Spleen (tissue), 11 donors: Measurements from ENCODE around the gene SUPT6H. TPM values are rescaled to one million over a fixed set of nuclear protein-coding genes. Genes with fewer than 3 reads are reported as not detected.
A peak's percentile ranks its signal among the peaks of the same experiment; 100 is the strongest.
"Not testable (repeated sequence)": the region's sequence is repeated elsewhere in the genome, so short reads cannot be mapped to it uniquely, and the experiment has no call there.

ENCODE experiments used
- DNase-seq: peaks from one replicate; pipeline ENCODE4 v3.0.0-alpha.2; 2020
- H3K27ac ChIP-seq, 8 donors: fragments of 200-600 bp; sonication (generic) in 7 of 8; 1 replicate in 4 of 8; 2 replicates in 4 of 8; pipeline versions ENCODE4 v1.5.0 to v1.8.0; 2016 to 2021; ENCODE audit warnings: inconsistent platforms in 4 of 8, mild to moderate bottlenecking in 4 of 8, moderate library complexity in 1 of 8
- H3K27me3 ChIP-seq, 7 donors: fragments of 200-600 bp; sonication (generic) in 6 of 7; replicated peaks in 1 of 7; 1 replicate in 4 of 7; 2 replicates in 3 of 7; pipeline versions ENCODE4 v1.5.0 to v1.8.0; 2016 to 2021; ENCODE audit warnings: inconsistent platforms in 3 of 7, mild to moderate bottlenecking in 1 of 7
- H3K36me3 ChIP-seq, 6 donors: fragments of 200-600 bp; sonication (generic) in 5 of 6; 1 replicate in 4 of 6; 2 replicates in 2 of 6; pipeline versions ENCODE4 v1.5.0 to v1.8.0; 2016 to 2021; ENCODE audit warnings: inconsistent platforms in 2 of 6
- H3K4me1 ChIP-seq, 6 donors: fragments of 200-600 bp; sonication (generic) in 5 of 6; 1 replicate in 3 of 6; 2 replicates in 3 of 6; pipeline versions ENCODE4 v1.5.0 to v1.8.0; 2016 to 2021; ENCODE audit warnings: inconsistent platforms in 3 of 6
- H3K4me3 ChIP-seq, 8 donors: fragments of 200-600 bp; sonication (generic) in 7 of 8; 1 replicate in 4 of 8; 2 replicates in 4 of 8; pipeline versions ENCODE4 v1.5.0 to v1.8.0; 2016 to 2021; ENCODE audit warnings: inconsistent platforms in 4 of 8, mild to moderate bottlenecking in 4 of 8, moderate library complexity in 2 of 8
- H3K9me3 ChIP-seq, 8 donors: fragments of 200-600 bp; sonication (generic) in 7 of 8; 1 replicate in 4 of 8; 2 replicates in 4 of 8; pipeline versions ENCODE4 v1.5.0 to v1.8.0; 2016 to 2021; ENCODE audit warnings: inconsistent platforms in 4 of 8
- POLR2A ChIP-seq, 3 donors: fragments of 450-650 bp; IDR thresholded peaks; one replicate each; pipeline ENCODE4 v1.5.1; 2017; ENCODE audit warnings: antibody characterized with exemption in 3 of 3, mild to moderate bottlenecking in 1 of 3
- POLR2AphosphoS5 ChIP-seq, 3 donors: sonication (generic); formaldehyde crosslinking; IDR thresholded peaks; one replicate each; pipeline ENCODE4 v1.5.1; 2017; ENCODE audit warnings: antibody characterized with exemption in 3 of 3
- WGBS, 5 donors: extraction: QIAGEN DNeasy Blood & Tissue Kit in 3 of 5; methylation state at CpG; one replicate each; pipeline versions ENCODE4 v1.1.5 to v1.1.7; 2013 to 2018; 5-methylcytosine and 5-hydroxymethylcytosine counted together
- intact Hi-C: fragments of 100-400 bp; cut with DNase I; formaldehyde crosslinking; loops from one replicate; pipeline ENCODE4 v1.15.0; 2023; ENCODE audit warnings: low total_unique reads
- polyA plus RNA-seq, 3 donors: library from polyadenylated mRNA; stranded (reverse); fragments of 200-250 nt; gene quantifications; one replicate each; pipeline ENCODE4 v1.2.1, GENCODE V29; 2013
- total RNA-seq, 7 donors: library from RNA; depleted of rRNA in 3 of 7; stranded (reverse); fragments of >200 nt in 3 of 7; fragmentation: NEBNext Ultra II Directional in 4 of 7; extraction: Animal tissue kit (Norgen Biotek cat#: 25700) in 4 of 7; gene quantifications; one replicate each; pipeline versions ENCODE4 v1.1.0 to v1.2.1, GENCODE V29; 2016 to 2021
- TF ChIP-seq, protein P1 (sequence below), 11 experiments: fragments of 200-600 bp in 7 of 11; fragments of 450-650 bp in 4 of 11; sonication (generic) in 4 of 11; IDR thresholded peaks in 8 of 11; conservative IDR thresholded peaks in 3 of 11; 1 replicate in 7 of 11; 2 replicates in 4 of 11; pipeline versions ENCODE4 v1.4.0 to v1.8.0; 2016 to 2021; ENCODE audit warnings: antibody characterized with exemption in 11 of 11, inconsistent platforms in 4 of 11, mild to moderate bottlenecking in 1 of 11
- donor health status: healthy with polysubstance abuse.
- donor health status: DM: no; HTN: no; CAD: no; lungs with moderate emphysema.
- donor health status: DM: no; HTN: no; CAD: no.
- donor health status: Bipolar disorder and iron deficiency.
- donor health status: healthy.
- donor health status: DM: no; HTN: no; CAD: no.
- donor health status: DM: yes; HTN: yes; CAD: no.

Gene SUPT6H
- total and polyA plus RNA-seq, 10 donors, result 11.6 to 91.2 (median 71.9) TPM

DNA sequence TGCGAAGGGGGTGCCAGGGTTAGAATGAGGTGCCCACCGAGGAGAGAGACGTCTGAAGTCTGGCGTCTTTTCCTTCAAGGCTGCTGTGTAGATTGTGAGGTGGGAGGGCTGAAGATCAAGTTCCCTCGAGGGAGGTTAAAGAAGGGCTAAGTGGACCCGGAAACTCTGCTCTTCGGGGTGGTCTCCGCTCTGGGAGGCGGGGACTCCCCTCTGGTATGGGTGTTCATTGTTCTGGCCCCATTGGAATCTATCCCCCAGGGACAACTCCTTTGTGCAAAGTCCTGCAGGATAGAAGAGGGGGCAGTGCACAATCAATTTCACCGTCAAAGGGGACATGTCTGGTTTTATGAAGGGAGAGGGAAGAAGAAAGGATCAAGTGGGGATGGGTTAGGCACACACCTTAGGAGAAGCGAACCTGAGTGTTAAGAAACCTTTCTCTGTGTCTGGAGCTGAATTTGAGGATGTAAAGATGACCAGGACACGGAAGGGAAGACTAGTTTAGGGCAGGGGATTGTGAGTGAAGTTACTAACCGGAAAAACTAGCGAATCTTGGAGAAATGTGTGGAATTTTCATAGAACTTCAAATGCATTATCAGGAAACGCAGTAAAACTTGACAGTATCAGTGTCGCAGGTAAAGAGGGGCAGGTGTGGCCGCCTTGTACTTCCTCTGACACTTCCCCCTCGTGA is 56.5 kb downstream of the SUPT6H start:
- TF ChIP-seq POLR2AphosphoS5 (IDR thresholded peaks at IDR 0.05) (no peak), POLR2A (IDR thresholded peaks at IDR 0.05) (no peak)
- TF ChIP-seq, protein P1, sequence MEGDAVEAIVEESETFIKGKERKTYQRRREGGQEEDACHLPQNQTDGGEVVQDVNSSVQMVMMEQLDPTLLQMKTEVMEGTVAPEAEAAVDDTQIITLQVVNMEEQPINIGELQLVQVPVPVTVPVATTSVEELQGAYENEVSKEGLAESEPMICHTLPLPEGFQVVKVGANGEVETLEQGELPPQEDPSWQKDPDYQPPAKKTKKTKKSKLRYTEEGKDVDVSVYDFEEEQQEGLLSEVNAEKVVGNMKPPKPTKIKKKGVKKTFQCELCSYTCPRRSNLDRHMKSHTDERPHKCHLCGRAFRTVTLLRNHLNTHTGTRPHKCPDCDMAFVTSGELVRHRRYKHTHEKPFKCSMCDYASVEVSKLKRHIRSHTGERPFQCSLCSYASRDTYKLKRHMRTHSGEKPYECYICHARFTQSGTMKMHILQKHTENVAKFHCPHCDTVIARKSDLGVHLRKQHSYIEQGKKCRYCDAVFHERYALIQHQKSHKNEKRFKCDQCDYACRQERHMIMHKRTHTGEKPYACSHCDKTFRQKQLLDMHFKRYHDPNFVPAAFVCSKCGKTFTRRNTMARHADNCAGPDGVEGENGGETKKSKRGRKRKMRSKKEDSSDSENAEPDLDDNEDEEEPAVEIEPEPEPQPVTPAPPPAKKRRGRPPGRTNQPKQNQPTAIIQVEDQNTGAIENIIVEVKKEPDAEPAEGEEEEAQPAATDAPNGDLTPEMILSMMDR (IDR thresholded peaks at IDR 0.05 in 8 of 11, conservative IDR thresholded peaks at IDR 0.05 in 3 of 11), result no peak
- Histone ChIP-seq H3K36me3 (peaks cover 0 to 48% (median 30%) of the 10 kb centered on the region in 6 donors), H3K27me3 (peaks cover 0 to 18% (median 11%) of the 10 kb centered on the region in 7 donors), H3K4me3 (peak overlapping the region in 5 of 8 donors; percentile 31 to 88 (median 46)), H3K27ac (peak overlapping the region; percentile 62 to 92 (median 89)), H3K9me3 (no peaks in the 10 kb centered on the region), H3K4me1 (peaks cover 38 to 73% (median 65%) of the 10 kb centered on the region in 6 donors)
- intact Hi-C loops, result no loop called here
- DNase-seq, result no peak
- WGBS, 5 donors, result 44 to 51% (median 48%) methylated on average over 18 of the region's 18 CpGs

DNA sequence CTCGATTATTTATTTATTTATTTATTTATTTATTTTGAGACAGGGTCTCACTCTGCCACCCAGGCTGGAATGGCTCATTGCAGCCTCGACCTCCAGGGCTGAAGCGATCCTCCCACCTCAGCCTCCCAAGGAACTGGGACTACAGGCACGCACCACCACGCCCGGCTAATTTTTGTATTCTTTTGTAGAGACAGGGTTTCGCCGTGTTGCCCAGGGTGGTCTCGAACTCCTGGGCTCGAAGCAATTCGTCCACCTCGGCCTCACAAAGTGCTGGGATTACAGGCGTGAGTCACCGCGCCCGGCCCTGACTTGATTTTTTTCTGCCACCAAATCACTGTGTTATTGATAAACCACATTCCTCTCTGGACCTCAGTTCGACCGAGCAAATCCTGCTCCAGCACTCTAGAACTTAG is 57.0 kb downstream of the SUPT6H start:
- DNase-seq, result peak; percentile 85
- Histone ChIP-seq H3K27ac (peak overlapping the region; percentile 62 to 92 (median 89)), H3K36me3 (peaks cover 0 to 49% (median 35%) of the 10 kb centered on the region in 6 donors), H3K27me3 (peaks cover 0 to 18% (median 11%) of the 10 kb centered on the region in 7 donors), H3K4me3 (peak overlapping the region; percentile 10 to 99 (median 91)), H3K9me3 (no peaks in the 10 kb centered on the region), H3K4me1 (peaks cover 38 to 78% (median 69%) of the 10 kb centered on the region in 6 donors)
- intact Hi-C loops, result no loop called here
- WGBS, 5 donors, result 37 to 44% (median 40%) methylated on average over 18 of the region's 18 CpGs
- TF ChIP-seq, protein P1 (IDR thresholded peaks at IDR 0.05 in 8 of 11, conservative IDR thresholded peaks at IDR 0.05 in 3 of 11), result no peak
- TF ChIP-seq POLR2A (IDR thresholded peaks at IDR 0.05) (no peak), POLR2AphosphoS5 (IDR thresholded peaks at IDR 0.05) (no peak)

DNA sequence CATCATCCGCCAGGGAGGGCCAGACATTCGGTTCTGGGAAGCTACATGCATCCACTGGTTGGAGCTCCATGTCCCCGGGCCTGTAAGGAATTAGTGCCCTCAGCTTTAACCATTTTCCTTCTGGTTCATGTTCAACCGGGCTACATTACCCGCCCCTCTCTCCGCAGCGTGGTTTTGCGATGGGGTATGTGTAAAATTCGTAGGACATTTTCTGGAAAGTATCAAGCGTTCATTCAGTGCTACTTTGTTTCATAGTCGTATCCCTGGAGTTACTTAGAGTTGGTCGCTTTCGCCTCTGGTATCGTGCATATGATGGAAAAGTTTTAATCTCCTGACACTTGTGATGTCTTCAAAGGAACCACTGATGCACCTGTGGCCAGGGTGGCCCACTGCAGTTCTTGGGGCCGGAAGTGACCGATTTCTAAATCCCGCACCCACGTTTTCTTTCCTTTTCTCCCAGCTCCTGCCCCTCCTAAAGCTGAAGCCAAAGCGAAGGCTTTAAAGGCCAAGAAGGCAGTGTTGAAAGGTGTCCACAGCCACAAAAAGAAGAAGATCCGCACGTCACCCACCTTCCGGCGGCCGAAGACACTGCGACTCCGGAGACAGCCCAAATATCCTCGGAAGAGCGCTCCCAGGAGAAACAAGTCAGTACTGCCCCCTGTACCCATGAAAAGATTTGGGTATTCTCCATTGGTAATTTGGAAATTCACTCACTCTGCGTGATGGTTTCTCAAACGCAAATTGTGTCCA is 58.4 kb downstream of the SUPT6H start:
- Histone ChIP-seq H3K4me1 (peaks cover 45 to 92% (median 82%) of the 10 kb centered on the region in 6 donors), H3K27ac (peak overlapping the region; percentile 62 to 92 (median 89)), H3K9me3 (no peaks in the 10 kb centered on the region), H3K4me3 (peak overlapping the region; percentile 72 to 99 (median 91)), H3K36me3 (peaks cover 0 to 46% (median 37%) of the 10 kb centered on the region in 6 donors), H3K27me3 (peaks cover 0 to 18% (median 11%) of the 10 kb centered on the region in 7 donors)
- DNase-seq, result no peak
- no peak for TF ChIP-seq POLR2AphosphoS5 (IDR thresholded peaks at IDR 0.05)
- TF ChIP-seq, protein P1 (IDR thresholded peaks at IDR 0.05 in 8 of 11, conservative IDR thresholded peaks at IDR 0.05 in 3 of 11), result peak in 1 of 11 experiments; percentile 18
- intact Hi-C loops, result no loop called here
- 1 to 3% (median 2%) methylated on average over 25 to 30 of the region's 30 CpGs for whole genome bisulfite sequencing, 5 donors

DNA sequence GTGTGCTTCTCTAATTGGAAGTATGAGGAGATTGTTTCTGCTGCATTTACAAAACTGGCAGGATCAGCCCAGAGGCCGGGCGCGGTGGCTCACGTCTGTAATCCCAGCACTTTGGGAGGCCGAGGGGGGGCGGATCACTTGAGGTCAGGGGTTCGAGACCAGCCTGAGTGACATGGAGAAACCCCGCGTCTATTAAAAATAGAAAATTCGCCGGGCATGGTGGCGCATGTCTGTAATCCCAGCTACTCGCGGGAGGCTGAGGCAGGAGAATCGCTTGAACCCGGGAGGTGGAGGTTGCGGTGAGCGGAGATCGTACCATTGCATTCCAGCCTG is 59.0 kb downstream of the SUPT6H start:
- DNase-seq, intact Hi-C loops, H3K9me3 ChIP-seq: not testable (repeated sequence)
- peak overlapping the region; percentile 72 to 99 (median 91) for H3K4me3 ChIP-seq
- peaks cover 50 to 95% (median 86%) of the 10 kb centered on the region in 6 donors for H3K4me1 ChIP-seq
- 32 to 44% (median 34%) methylated on average over 19 of the region's 19 CpGs for WGBS, 5 donors
- peaks cover 0 to 46% (median 37%) of the 10 kb centered on the region in 6 donors for H3K36me3 ChIP-seq
- peaks cover 0 to 18% (median 11%) of the 10 kb centered on the region in 7 donors for H3K27me3 ChIP-seq
- H3K27ac ChIP-seq, result peak overlapping the region in 5 of 8 donors; percentile 86 to 92 (median 90)
